DOHH2 (cell line): Measurements from ENCODE around the gene HBG2.

ENCODE experiments used
- H3F3A ChIP-seq: fragments of 200-600 bp; sonication (generic), shearing (Covaris generic); 2 replicates; pipeline ENCODE4 v1.6.0; 2016; ENCODE audit warnings: antibody characterized with exemption, mild to moderate bottlenecking; ENCODE audit not compliant: control insufficient read depth, insufficient read depth
- H3K27ac ChIP-seq: fragments of 200-600 bp; sonication (generic); 2 replicates; pipeline ENCODE4 v1.5.1; 2014; ENCODE audit warnings: low read depth, mild to moderate bottlenecking, low read length, moderate library complexity
- H3K27me3 ChIP-seq: fragments of 200-600 bp; sonication (generic); 2 replicates; pipeline ENCODE4 v1.6.1; 2014; ENCODE audit warnings: mild to moderate bottlenecking, low read length, mixed read lengths; ENCODE audit not compliant: control insufficient read depth
- H3K36me3 ChIP-seq: fragments of 200-600 bp; sonication (generic); 2 replicates; pipeline ENCODE4 v1.6.1; 2014; ENCODE audit warnings: mild to moderate bottlenecking, low read length, moderate library complexity, mixed read lengths; ENCODE audit not compliant: control insufficient read depth
- H3K4me1 ChIP-seq: fragments of 200-600 bp; sonication (generic); 2 replicates; pipeline ENCODE4 v1.6.1; 2014; ENCODE audit warnings: mild to moderate bottlenecking, low read length, mixed read lengths; ENCODE audit not compliant: control insufficient read depth
- H3K4me2 ChIP-seq: fragments of 200-600 bp; sonication (generic); 2 replicates; pipeline ENCODE4 v1.6.0; 2014; ENCODE audit warnings: mild to moderate bottlenecking, low read length, moderate library complexity
- H3K4me3 ChIP-seq: fragments of 200-600 bp; sonication (generic); 2 replicates; pipeline ENCODE4 v1.5.1; 2014; ENCODE audit warnings: mild to moderate bottlenecking, low read length, mixed read lengths
- H3K79me2 ChIP-seq: fragments of 200-600 bp; sonication (generic); 2 replicates; pipeline ENCODE4 v1.6.1; 2014; ENCODE audit warnings: mild to moderate bottlenecking, low read length, mixed read lengths; ENCODE audit not compliant: control insufficient read depth
- H3K9me2 ChIP-seq: fragments of 200-600 bp; sonication (generic); replicated peaks from 2 replicates; pipeline ENCODE4 v1.6.1; 2014; ENCODE audit warnings: mild to moderate bottlenecking, low read length, mixed read lengths; ENCODE audit not compliant: control insufficient read depth
- H3K9me3 ChIP-seq: fragments of 200-600 bp; sonication (generic); 2 replicates; pipeline ENCODE4 v1.6.1; 2014; ENCODE audit warnings: antibody characterized with exemption, low read length, mixed read lengths; ENCODE audit not compliant: control insufficient read depth, insufficient read depth
- H4K20me1 ChIP-seq: fragments of 200-600 bp; sonication (generic); 2 replicates; pipeline ENCODE4 v1.6.0; 2014; ENCODE audit warnings: low read depth, mild to moderate bottlenecking, antibody characterized with exemption, low read length, moderate library complexity; ENCODE audit not compliant: control insufficient read depth, insufficient read depth
- CTCF ChIP-seq: fragments of 200-600 bp; sonication (generic); IDR thresholded peaks from one replicate; pipeline ENCODE4 v1.5.1; 2014; ENCODE audit warnings: antibody characterized with exemption, mild to moderate bottlenecking, low read depth, low read length; ENCODE audit not compliant: poor library complexity, severe bottlenecking
- EZH2phosphoT487 ChIP-seq: fragments of 200-600 bp; sonication (generic); IDR thresholded peaks from 2 replicates; pipeline ENCODE4 v1.6.1; 2017; ENCODE audit warnings: borderline replicate concordance, mild to moderate bottlenecking, antibody characterized with exemption, low read length, moderate library complexity, mixed read lengths

The HBG2 gene

GRCh38 chr11:5233307-5233706 lies 21.3 kb downstream of the HBG2 start:
- H3K4me1 ChIP-seq: no peaks in the 10 kb centered on the region
- no peaks in the 10 kb centered on the region for H3F3A ChIP-seq
- H3K4me3 ChIP-seq: no peak overlapping the region
- no peaks in the 10 kb centered on the region for H3K9me3 ChIP-seq
- TF ChIP-seq CTCF: no peak
- no peak overlapping the region for H3K4me2 ChIP-seq
- H3K79me2 ChIP-seq: no peaks in the 10 kb centered on the region
- no peak overlapping the region for H3K27ac ChIP-seq
- no peaks in the 10 kb centered on the region for H3K36me3 ChIP-seq
- H3K27me3 ChIP-seq: no peaks in the 10 kb centered on the region
- no peaks in the 10 kb centered on the region for H3K9me2 ChIP-seq
- H4K20me1 ChIP-seq: no peaks in the 10 kb centered on the region

GRCh38 chr11:5232821-5233220 lies 21.8 kb downstream of the HBG2 start:
- Histone ChIP-seq H3K9me3 (no peaks in the 10 kb centered on the region), H3K4me1 (no peaks in the 10 kb centered on the region), H3K27me3 (no peaks in the 10 kb centered on the region), H3K9me2 (no peaks in the 10 kb centered on the region), H3K79me2 (no peaks in the 10 kb centered on the region), H3K4me2 (no peak overlapping the region), H3K36me3 (no peaks in the 10 kb centered on the region), H3K27ac (no peak overlapping the region), H3K4me3 (no peak overlapping the region), H3F3A (no peaks in the 10 kb centered on the region), H4K20me1 (no peaks in the 10 kb centered on the region)
- TF ChIP-seq CTCF: no peak
- TF ChIP-seq EZH2phosphoT487: no peak

GRCh38 chr11:5232176-5232575 lies 22.4 kb downstream of the HBG2 start:
- Histone ChIP-seq H3K4me3 (no peak overlapping the region), H3K27me3 (no peaks in the 10 kb centered on the region), H4K20me1 (no peaks in the 10 kb centered on the region), H3K36me3 (no peaks in the 10 kb centered on the region), H3F3A (no peaks in the 10 kb centered on the region), H3K79me2 (no peaks in the 10 kb centered on the region), H3K4me2 (no peak overlapping the region), H3K4me1 (no peaks in the 10 kb centered on the region), H3K9me3 (no peaks in the 10 kb centered on the region), H3K9me2 (no peaks in the 10 kb centered on the region), H3K27ac (no peak overlapping the region)
- TF ChIP-seq EZH2phosphoT487 (no peak), CTCF (no peak)

GRCh38 chr11:5231111-5231510 lies 23.5 kb downstream of the HBG2 start:
- Histone ChIP-seq H3K79me2 (no peaks in the 10 kb centered on the region), H3F3A (no peaks in the 10 kb centered on the region), H3K36me3 (no peaks in the 10 kb centered on the region), H4K20me1 (no peaks in the 10 kb centered on the region), H3K27ac (no peak overlapping the region), H3K4me1 (no peaks in the 10 kb centered on the region), H3K27me3 (no peaks in the 10 kb centered on the region), H3K9me3 (no peaks in the 10 kb centered on the region), H3K4me2 (no peak overlapping the region), H3K9me2 (no peaks in the 10 kb centered on the region), H3K4me3 (no peak overlapping the region)
- TF ChIP-seq CTCF (no peak), EZH2phosphoT487 (no peak)
